WI38 (cell line): ENCODE data around the gene SERTAD4.
A peak's percentile ranks its signal among the peaks of the same experiment; 100 is the strongest.

Experiments used
- H3K4me3 ChIP-seq: 2 replicates; pipeline ENCODE4 v1.5.1; 2011; ENCODE audit warnings: low read depth, mild to moderate bottlenecking, control low read depth, low read length
- CTCF ChIP-seq: IDR thresholded peaks from 2 replicates; pipeline ENCODE4 v1.5.1; 2012; ENCODE audit warnings: low read depth, mild to moderate bottlenecking, control low read depth, low read length

SERTAD4 gene

GRCh38 chr1:210233495-210234328, 1.1 kb downstream of the SERTAD4 start:
- TF ChIP-seq CTCF, result no peak

GRCh38 chr1:210234329-210234757, 1.7 kb downstream of the SERTAD4 start:
- peak overlapping the region; percentile 74 for H3K4me3 ChIP-seq
- TF ChIP-seq CTCF, result no peak

More at GRCh38 chr1:210233495-210234328, 1.1 kb downstream of the SERTAD4 start:
- H3K4me3 ChIP-seq, result peak overlapping the region; percentile 74

- no peak overlapping the region for H3K4me3 ChIP-seq
- TF ChIP-seq CTCF, result no peak
Observed at GRCh38 chr1:210235363-210236053, 2.9 kb downstream of the SERTAD4 start.

- no peak for TF ChIP-seq CTCF
- no peak overlapping the region for H3K4me3 ChIP-seq
Observed at GRCh38 chr1:210236386-210236839, 3.8 kb downstream of the SERTAD4 start.

GRCh38 chr1:210236840-210237409, 4.3 kb downstream of the SERTAD4 start:
- TF ChIP-seq CTCF, result no peak

GRCh38 chr1:210237479-210237878, 4.9 kb downstream of the SERTAD4 start:
- no peak overlapping the region for H3K4me3 ChIP-seq
- TF ChIP-seq CTCF, result no peak

More at GRCh38 chr1:210236840-210237409, 4.3 kb downstream of the SERTAD4 start:
- H3K4me3 ChIP-seq, result no peak overlapping the region

GRCh38 chr1:210237981-210238380, 5.4 kb downstream of the SERTAD4 start:
- TF ChIP-seq CTCF, result no peak
- no peak overlapping the region for H3K4me3 ChIP-seq
